SU-DHL-6 (cell line): ENCODE measurements around the gene NUTF2.

Experiments
- H2AFZ ChIP-seq: fragments of 200-600 bp; sonication (generic); 2 replicates; pipeline ENCODE4 v1.6.1; 2014; ENCODE audit warnings: low read depth, mild to moderate bottlenecking, moderate library complexity, mixed read lengths, antibody characterized with exemption, low read length; ENCODE audit not compliant: severe bottlenecking
- H3F3A ChIP-seq: fragments of 200-600 bp; shearing (Covaris generic); 2 replicates; pipeline ENCODE4 v1.6.0; 2016; ENCODE audit warnings: antibody characterized with exemption, mild to moderate bottlenecking; ENCODE audit not compliant: insufficient read depth
- H3K27ac ChIP-seq: fragments of 200-600 bp; sonication (generic); 2 replicates; pipeline ENCODE4 v1.5.1; 2016; ENCODE audit warnings: low read depth, mild to moderate bottlenecking, low read length, moderate library complexity, mixed read lengths
- H3K27me3 ChIP-seq: fragments of 200-600 bp; sonication (generic), shearing (Covaris generic); 2 replicates; pipeline ENCODE4 v1.6.0; 2014; ENCODE audit warnings: mild to moderate bottlenecking, low read length
- H3K36me3 ChIP-seq: fragments of 200-600 bp; sonication (generic); 2 replicates; pipeline ENCODE4 v1.6.1; 2014; ENCODE audit warnings: mild to moderate bottlenecking, low read length, mixed read lengths
- H3K4me2 ChIP-seq: fragments of 300-600, 200-600 bp; shearing (Covaris generic), sonication (generic); 2 replicates; pipeline ENCODE4 v1.6.0; 2014; ENCODE audit warnings: low read length, low read depth, mild to moderate bottlenecking; ENCODE audit not compliant: poor library complexity, severe bottlenecking
- H3K4me3 ChIP-seq: fragments of 200-600 bp; sonication (generic); 2 replicates; pipeline ENCODE4 v1.5.1; 2014; ENCODE audit warnings: antibody characterized with exemption, low read length, mild to moderate bottlenecking, mixed read lengths; ENCODE audit not compliant: insufficient read depth, poor library complexity, severe bottlenecking
- H3K79me2 ChIP-seq: fragments of 200-600 bp; sonication (generic); 2 replicates; pipeline ENCODE4 v1.6.1; 2014; ENCODE audit warnings: mild to moderate bottlenecking, low read length, moderate library complexity; ENCODE audit not compliant: insufficient read depth
- H3K9ac ChIP-seq: fragments of 200-600 bp; sonication (generic); 2 replicates; pipeline ENCODE4 v1.7.0; 2014; ENCODE audit warnings: mild to moderate bottlenecking, low read length
- H3K9me2 ChIP-seq: fragments of 200-600 bp; sonication (generic); replicated peaks from 2 replicates; pipeline ENCODE4 v1.6.1; 2014; ENCODE audit warnings: low read length; ENCODE audit not compliant: insufficient read depth
- H3K9me3 ChIP-seq: fragments of 200-600 bp; sonication (generic); 2 replicates; pipeline ENCODE4 v1.6.1; 2014; ENCODE audit warnings: low read length, mixed read lengths; ENCODE audit not compliant: insufficient read depth
- H4K20me1 ChIP-seq: fragments of 200-600 bp; sonication (generic); 2 replicates; pipeline ENCODE4 v1.6.1; 2014; ENCODE audit warnings: low read depth, mild to moderate bottlenecking, antibody characterized with exemption, low read length, moderate library complexity, mixed read lengths
- CTCF ChIP-seq: fragments of 200-600 bp; sonication (generic); IDR thresholded peaks from one replicate; pipeline ENCODE4 v1.5.1; 2017; ENCODE audit warnings: antibody characterized with exemption, mild to moderate bottlenecking, low read length, moderate library complexity; ENCODE audit not compliant: insufficient read depth, poor library complexity, severe bottlenecking
- EZH2phosphoT487 ChIP-seq: fragments of 200-600 bp; sonication (generic), shearing (Covaris generic); conservative IDR thresholded peaks from 2 replicates; pipeline ENCODE4 v1.6.1; 2018; ENCODE audit warnings: mild to moderate bottlenecking, antibody characterized with exemption, low read length, moderate library complexity, mixed read lengths

The NUTF2 gene

GRCh38 chr16:67811899-67812298, 34.8 kb upstream of the NUTF2 start:
- H3K79me2 ChIP-seq, result no peaks in the 10 kb centered on the region

GRCh38 chr16:67814567-67814966, 32.2 kb upstream of the NUTF2 start:
- H3F3A ChIP-seq, result no peaks in the 10 kb centered on the region
- H3K27ac ChIP-seq, result no peak overlapping the region
- no peak for TF ChIP-seq EZH2phosphoT487
- no peak for TF ChIP-seq CTCF
- no peaks in the 10 kb centered on the region for H3K27me3 ChIP-seq
- H3K36me3 ChIP-seq, result no peaks in the 10 kb centered on the region
- no peak overlapping the region for H3K4me2 ChIP-seq
- no peaks in the 10 kb centered on the region for H3K79me2 ChIP-seq
- H3K9me2 ChIP-seq, result no peaks in the 10 kb centered on the region
- H3K4me3 ChIP-seq, result no peak overlapping the region
- no peaks in the 10 kb centered on the region for H3K9me3 ChIP-seq
- H2AFZ ChIP-seq, result no peak overlapping the region
- H3K9ac ChIP-seq, result no peak overlapping the region
- H4K20me1 ChIP-seq, result no peaks in the 10 kb centered on the region

More at GRCh38 chr16:67811899-67812298, 34.8 kb upstream of the NUTF2 start:
- Histone ChIP-seq H3K4me3 (no peak overlapping the region), H3K4me2 (no peak overlapping the region), H3K36me3 (no peaks in the 10 kb centered on the region), H3K9ac (no peak overlapping the region), H3K9me2 (no peaks in the 10 kb centered on the region), H2AFZ (no peak overlapping the region), H3K9me3 (no peaks in the 10 kb centered on the region), H4K20me1 (no peaks in the 10 kb centered on the region), H3F3A (no peaks in the 10 kb centered on the region), H3K27ac (no peak overlapping the region), H3K27me3 (no peaks in the 10 kb centered on the region)
- no peak for TF ChIP-seq CTCF
- TF ChIP-seq EZH2phosphoT487, result no peak

GRCh38 chr16:67820608-67821259, 26.0 kb upstream of the NUTF2 start:
- Histone ChIP-seq H3K79me2 (no peaks in the 10 kb centered on the region), H4K20me1 (no peaks in the 10 kb centered on the region), H3K4me3 (no peak overlapping the region), H3K4me2 (no peak overlapping the region), H3K27ac (no peak overlapping the region), H3K9ac (no peak overlapping the region), H3K9me3 (no peaks in the 10 kb centered on the region), H2AFZ (no peak overlapping the region), H3K9me2 (no peaks in the 10 kb centered on the region), H3K36me3 (no peaks in the 10 kb centered on the region), H3K27me3 (no peaks in the 10 kb centered on the region), H3F3A (no peaks in the 10 kb centered on the region)
- no peak for TF ChIP-seq CTCF
- TF ChIP-seq EZH2phosphoT487, result no peak
